T-helper 17 cell (primary cell): ENCODE data around the gene TOX3. TPM values are rescaled to one million over a fixed set of nuclear protein-coding genes. Genes with fewer than 3 reads are reported as not detected.

Experiments
- ATAC-seq: fragments of 150-1000 bp; cut with Tn5 transposase; 2 replicates; pipeline ENCODE4 v1.10.0; 2021; ENCODE audit warnings: mild to moderate bottlenecking, moderate library complexity
- DNase-seq, 3 donors: peaks; one replicate each; pipeline versions ENCODE4 v3.0.0 to v3.0.0-alpha.2; 2020 to 2021
- H3K9me3 ChIP-seq: one replicate; pipeline ENCODE4 v1.7.0; 2013; ENCODE audit warnings: low read length, mild to moderate bottlenecking; ENCODE audit not compliant: control insufficient read depth, poor library complexity, severe bottlenecking
- H3K27ac Mint-ChIP-seq: one replicate; pipeline ENCODE4 v1.8.0; 2022; ENCODE audit warnings: mild to moderate bottlenecking, moderate library complexity, mixed read lengths
- H3K27me3 Mint-ChIP-seq: one replicate; pipeline ENCODE4 v1.8.0; 2022; ENCODE audit warnings: mixed read lengths
- H3K36me3 Mint-ChIP-seq: one replicate; pipeline ENCODE4 v1.8.0; 2022; ENCODE audit warnings: low read depth, mixed read lengths
- H3K4me1 Mint-ChIP-seq: one replicate; pipeline ENCODE4 v1.8.0; 2022; ENCODE audit warnings: mild to moderate bottlenecking, mixed read lengths
- H3K4me3 Mint-ChIP-seq: one replicate; pipeline ENCODE4 v1.8.0; 2022; ENCODE audit warnings: mild to moderate bottlenecking, moderate library complexity, mixed read lengths
- total RNA-seq, 4 donors: library from RNA in 2 of 4; stranded (reverse) in 2 of 4; gene quantifications; one replicate each; pipeline ENCODE4 v1.2.3 and lab custom pipeline; 2022 to 2026

TOX3 gene
- total RNA-seq, 2 donors from 2014 or later, result not detected

- DNase-seq (no peak), ATAC-seq (no peak)
- no peaks in the 10 kb centered on the region for H3K36me3 Mint-ChIP-seq
- no peak overlapping the region for H3K4me3 Mint-ChIP-seq
- H3K27me3 Mint-ChIP-seq, result no peaks in the 10 kb centered on the region
- no peaks in the 10 kb centered on the region for H3K4me1 Mint-ChIP-seq
- no peaks in the 10 kb centered on the region for H3K9me3 ChIP-seq
- H3K27ac Mint-ChIP-seq, result no peak overlapping the region
Observed at GRCh38 chr16:52573365-52574299, 26.7 kb upstream of the TOX3 start.

GRCh38 chr16:52572656-52573055 lies 25.7 kb upstream of the TOX3 start:
- DNase-seq, result no peak
- no peaks in the 10 kb centered on the region for H3K27me3 Mint-ChIP-seq
- no peaks in the 10 kb centered on the region for H3K36me3 Mint-ChIP-seq
- no peak overlapping the region for H3K4me3 Mint-ChIP-seq
- no peaks in the 10 kb centered on the region for H3K9me3 ChIP-seq
- no peaks in the 10 kb centered on the region for H3K4me1 Mint-ChIP-seq
- no peak overlapping the region for H3K27ac Mint-ChIP-seq
- ATAC-seq, result no peak

GRCh38 chr16:52570495-52571091 lies 23.6 kb upstream of the TOX3 start:
- Mint-ChIP-seq H3K4me1 (no peaks in the 10 kb centered on the region), H3K27ac (no peak overlapping the region), H3K4me3 (no peak overlapping the region), H3K36me3 (no peaks in the 10 kb centered on the region), H3K27me3 (no peaks in the 10 kb centered on the region)
- DNase-seq (no peak), ATAC-seq (no peak)
- no peaks in the 10 kb centered on the region for H3K9me3 ChIP-seq

GRCh38 chr16:52569701-52570100 lies 22.8 kb upstream of the TOX3 start:
- Mint-ChIP-seq H3K4me3 (no peak overlapping the region), H3K36me3 (no peaks in the 10 kb centered on the region), H3K27ac (no peak overlapping the region), H3K27me3 (no peaks in the 10 kb centered on the region), H3K4me1 (no peaks in the 10 kb centered on the region)
- no peaks in the 10 kb centered on the region for H3K9me3 ChIP-seq
- DNase-seq (no peak), ATAC-seq (no peak)

GRCh38 chr16:52568983-52569690 lies 22.2 kb upstream of the TOX3 start:
- Mint-ChIP-seq H3K27me3 (no peaks in the 10 kb centered on the region), H3K27ac (no peak overlapping the region), H3K4me1 (no peaks in the 10 kb centered on the region), H3K36me3 (no peaks in the 10 kb centered on the region), H3K4me3 (no peak overlapping the region)
- ATAC-seq (no peak), DNase-seq (no peak)
- H3K9me3 ChIP-seq, result no peaks in the 10 kb centered on the region

- ATAC-seq (no peak), DNase-seq (no peak)
- Mint-ChIP-seq H3K36me3 (no peaks in the 10 kb centered on the region), H3K4me1 (no peaks in the 10 kb centered on the region), H3K27me3 (no peaks in the 10 kb centered on the region), H3K4me3 (no peak overlapping the region), H3K27ac (no peak overlapping the region)
- H3K9me3 ChIP-seq, result no peaks in the 10 kb centered on the region
Observed at GRCh38 chr16:52568495-52568894, 21.6 kb upstream of the TOX3 start.

- DNase-seq, result no peak
- H3K9me3 ChIP-seq, result no peaks in the 10 kb centered on the region
- Mint-ChIP-seq H3K4me3 (no peak overlapping the region), H3K4me1 (no peaks in the 10 kb centered on the region), H3K27ac (no peak overlapping the region), H3K27me3 (no peaks in the 10 kb centered on the region), H3K36me3 (no peaks in the 10 kb centered on the region)
- no peak for ATAC-seq
Observed at GRCh38 chr16:52567193-52567592, 20.2 kb upstream of the TOX3 start.

GRCh38 chr16:52563767-52564611 lies 17.0 kb upstream of the TOX3 start:
- Mint-ChIP-seq H3K4me1 (no peaks in the 10 kb centered on the region), H3K4me3 (no peak overlapping the region), H3K27me3 (no peaks in the 10 kb centered on the region), H3K36me3 (no peaks in the 10 kb centered on the region), H3K27ac (no peak overlapping the region)
- H3K9me3 ChIP-seq, result no peaks in the 10 kb centered on the region
- DNase-seq, result no peak
- no peak for ATAC-seq

GRCh38 chr16:52562770-52563169 lies 15.8 kb upstream of the TOX3 start:
- H3K9me3 ChIP-seq, result no peaks in the 10 kb centered on the region
- DNase-seq (no peak), ATAC-seq (no peak)
- no peak overlapping the region for H3K27ac Mint-ChIP-seq
- no peaks in the 10 kb centered on the region for H3K36me3 Mint-ChIP-seq
- H3K4me3 Mint-ChIP-seq, result no peak overlapping the region
- no peaks in the 10 kb centered on the region for H3K4me1 Mint-ChIP-seq
- H3K27me3 Mint-ChIP-seq, result no peaks in the 10 kb centered on the region

- DNase-seq, result no peak
Observed at GRCh38 chr16:52561910-52562741, 15.2 kb upstream of the TOX3 start.

GRCh38 chr16:52558448-52558847 lies 11.5 kb upstream of the TOX3 start:
- Mint-ChIP-seq H3K27me3 (no peaks in the 10 kb centered on the region), H3K27ac (no peak overlapping the region), H3K36me3 (no peaks in the 10 kb centered on the region), H3K4me1 (no peaks in the 10 kb centered on the region), H3K4me3 (no peak overlapping the region)
- ATAC-seq, result no peak
- no peak for DNase-seq
- no peaks in the 10 kb centered on the region for H3K9me3 ChIP-seq

More at GRCh38 chr16:52561910-52562741, 15.2 kb upstream of the TOX3 start:
- ATAC-seq, result no peak
- Mint-ChIP-seq H3K27ac (no peak overlapping the region), H3K4me3 (no peak overlapping the region), H3K36me3 (no peaks in the 10 kb centered on the region), H3K4me1 (no peaks in the 10 kb centered on the region), H3K27me3 (no peaks in the 10 kb centered on the region)
- no peaks in the 10 kb centered on the region for H3K9me3 ChIP-seq

- H3K36me3 Mint-ChIP-seq, result no peaks in the 10 kb centered on the region
- H3K4me3 Mint-ChIP-seq, result no peak overlapping the region
- no peaks in the 10 kb centered on the region for H3K9me3 ChIP-seq
- H3K4me1 Mint-ChIP-seq, result no peaks in the 10 kb centered on the region
- DNase-seq (no peak), ATAC-seq (no peak)
- H3K27me3 Mint-ChIP-seq, result no peaks in the 10 kb centered on the region
- no peak overlapping the region for H3K27ac Mint-ChIP-seq
Observed at GRCh38 chr16:52557236-52557635, 10.3 kb upstream of the TOX3 start.
